Chondrocyte (in vitro differentiated cells): ENCODE results near the gene RXRG. TPM values are rescaled to one million over a fixed set of nuclear protein-coding genes. Genes with fewer than 3 reads are reported as not detected.

Experiments used
- DNase-seq: peaks from one replicate; pipeline ENCODE4 v3.0.0; 2021; ENCODE audit warnings: mixed read lengths, low spot score
- H3K27ac Mint-ChIP-seq: one replicate; pipeline ENCODE4 v1.8.0; 2021; ENCODE audit warnings: mild to moderate bottlenecking, moderate library complexity, mixed read lengths; ENCODE audit not compliant: unreplicated experiment
- H3K27me3 Mint-ChIP-seq: 2 replicates; pipeline ENCODE4 v1.8.0; 2021; ENCODE audit warnings: low read depth, mixed read lengths
- H3K36me3 Mint-ChIP-seq: 2 replicates; pipeline ENCODE4 v1.8.0; 2021; ENCODE audit warnings: low read depth, mixed read lengths
- H3K4me1 Mint-ChIP-seq: 2 replicates; pipeline ENCODE4 v1.8.0; 2021; ENCODE audit warnings: low read depth, mild to moderate bottlenecking, mixed read lengths
- H3K4me3 Mint-ChIP-seq: one replicate; pipeline ENCODE4 v1.8.0; 2021; ENCODE audit warnings: mild to moderate bottlenecking, moderate library complexity, mixed read lengths; ENCODE audit not compliant: unreplicated experiment
- H3K9me3 Mint-ChIP-seq: 2 replicates; pipeline ENCODE4 v1.8.0; 2021; ENCODE audit warnings: low read depth, mixed read lengths
- CTCF ChIP-seq: fragments of 200-600 bp; sonication (generic); IDR thresholded peaks from 2 replicates; pipeline ENCODE4 v1.5.0; 2021; ENCODE audit warnings: antibody characterized with exemption, mild to moderate bottlenecking, moderate library complexity
- total RNA-seq: library from RNA; stranded (reverse); gene quantifications from 3 replicates; pipeline ENCODE4 v1.2.1, GENCODE V29; 2021

Gene RXRG
- total RNA-seq, 1 donor from 2014 or later = not detected

GRCh38 chr1:165354739-165355138 lies 90.2 kb downstream of the RXRG start:
- H3K27ac Mint-ChIP-seq = no peak overlapping the region
- H3K4me1 Mint-ChIP-seq = peaks cover 26% of the 10 kb centered on the region

GRCh38 chr1:165353731-165354671 lies 90.9 kb downstream of the RXRG start:
- TF ChIP-seq CTCF = no peak
- H3K4me1 Mint-ChIP-seq = peaks cover 26% of the 10 kb centered on the region
- no peaks in the 10 kb centered on the region for H3K9me3 Mint-ChIP-seq
- H3K4me3 Mint-ChIP-seq = no peak overlapping the region
- peaks cover 86% of the 10 kb centered on the region for H3K27me3 Mint-ChIP-seq
- no peaks in the 10 kb centered on the region for H3K36me3 Mint-ChIP-seq
- no peak overlapping the region for H3K27ac Mint-ChIP-seq
- no peak for DNase-seq

More at GRCh38 chr1:165354739-165355138, 90.2 kb downstream of the RXRG start:
- H3K4me3 Mint-ChIP-seq = no peak overlapping the region
- no peak for TF ChIP-seq CTCF
- no peaks in the 10 kb centered on the region for H3K9me3 Mint-ChIP-seq
- no peak for DNase-seq
- H3K27me3 Mint-ChIP-seq = peaks cover 86% of the 10 kb centered on the region
- no peaks in the 10 kb centered on the region for H3K36me3 Mint-ChIP-seq

- DNase-seq = no peak
- H3K4me3 Mint-ChIP-seq = no peak overlapping the region
- H3K9me3 Mint-ChIP-seq = no peaks in the 10 kb centered on the region
- no peak for TF ChIP-seq CTCF
- no peak overlapping the region for H3K27ac Mint-ChIP-seq
- peaks cover 85% of the 10 kb centered on the region for H3K27me3 Mint-ChIP-seq
- H3K36me3 Mint-ChIP-seq = no peaks in the 10 kb centered on the region
- peaks cover 26% of the 10 kb centered on the region for H3K4me1 Mint-ChIP-seq
Observed at GRCh38 chr1:165352442-165353293, 92.3 kb downstream of the RXRG start.

- DNase-seq = no peak
- no peak for TF ChIP-seq CTCF
- Mint-ChIP-seq H3K9me3 (no peaks in the 10 kb centered on the region), H3K27me3 (peaks cover 84% of the 10 kb centered on the region), H3K4me1 (peaks cover 24% of the 10 kb centered on the region), H3K27ac (no peak overlapping the region), H3K36me3 (no peaks in the 10 kb centered on the region), H3K4me3 (no peak overlapping the region)
Observed at GRCh38 chr1:165351863-165352441, 93.0 kb downstream of the RXRG start.

Other genes starting within 250 kb of the RXRG start
- gene LMX1A, start 88.4 kb downstream of the RXRG start, total RNA-seq = not detected in 3 replicates
- gene LRRC52, start 98.9 kb upstream of the RXRG start, total RNA-seq = not detected in 3 replicates
- 154 to 167 TPM (median 165 TPM) in 3 replicates for gene MGST3, start 186.1 kb upstream of the RXRG start, total RNA-seq